ENCODE data around the gene ADRM1. TPM values are rescaled to one million over a fixed set of nuclear protein-coding genes. Genes with fewer than 3 reads are reported as not detected.

ADRM1 gene
- total RNA-seq, 2 donors from 2014 or later: 70.5 to 109 TPM

DNA sequence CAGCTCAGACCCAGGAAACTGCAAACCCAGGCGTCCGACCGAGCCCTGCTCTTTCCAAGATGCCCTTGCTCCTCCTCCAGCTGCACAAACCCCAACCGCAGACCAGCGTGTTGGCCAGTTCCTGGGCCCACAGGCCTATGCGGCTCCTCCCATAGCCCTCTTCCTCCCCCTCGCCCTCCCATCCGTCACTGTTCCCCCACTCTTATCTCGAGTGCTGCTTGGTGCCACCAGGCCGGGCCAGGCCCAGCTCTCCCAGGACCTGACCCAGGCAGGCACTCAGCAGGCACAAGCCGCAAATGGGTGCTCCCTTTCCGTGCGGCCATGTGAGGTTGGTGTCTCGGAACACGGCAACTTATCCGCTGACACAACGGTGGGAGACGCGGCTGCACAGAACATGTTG lies 28.6 kb downstream of the ADRM1 start:
- Histone ChIP-seq H3K4me1 (no peaks in the 10 kb centered on the region), H3K4me3 (no peak overlapping the region), H3K27ac (no peak overlapping the region), H3K9me3 (no peaks in the 10 kb centered on the region), H3K9ac (ENCODE audit: low read depth in 2 of 2, low read length in 2 of 2) (no peak overlapping the region), H3K36me3 (no peaks in the 10 kb centered on the region), H3K27me3 (no peaks in the 10 kb centered on the region)
- intact Hi-C loops (cut with DNase I): no loop called here
- TF ChIP-seq, protein P1, sequence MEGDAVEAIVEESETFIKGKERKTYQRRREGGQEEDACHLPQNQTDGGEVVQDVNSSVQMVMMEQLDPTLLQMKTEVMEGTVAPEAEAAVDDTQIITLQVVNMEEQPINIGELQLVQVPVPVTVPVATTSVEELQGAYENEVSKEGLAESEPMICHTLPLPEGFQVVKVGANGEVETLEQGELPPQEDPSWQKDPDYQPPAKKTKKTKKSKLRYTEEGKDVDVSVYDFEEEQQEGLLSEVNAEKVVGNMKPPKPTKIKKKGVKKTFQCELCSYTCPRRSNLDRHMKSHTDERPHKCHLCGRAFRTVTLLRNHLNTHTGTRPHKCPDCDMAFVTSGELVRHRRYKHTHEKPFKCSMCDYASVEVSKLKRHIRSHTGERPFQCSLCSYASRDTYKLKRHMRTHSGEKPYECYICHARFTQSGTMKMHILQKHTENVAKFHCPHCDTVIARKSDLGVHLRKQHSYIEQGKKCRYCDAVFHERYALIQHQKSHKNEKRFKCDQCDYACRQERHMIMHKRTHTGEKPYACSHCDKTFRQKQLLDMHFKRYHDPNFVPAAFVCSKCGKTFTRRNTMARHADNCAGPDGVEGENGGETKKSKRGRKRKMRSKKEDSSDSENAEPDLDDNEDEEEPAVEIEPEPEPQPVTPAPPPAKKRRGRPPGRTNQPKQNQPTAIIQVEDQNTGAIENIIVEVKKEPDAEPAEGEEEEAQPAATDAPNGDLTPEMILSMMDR (IDR thresholded peaks at IDR 0.05): no peak
- no peak for DNase-seq

DNA sequence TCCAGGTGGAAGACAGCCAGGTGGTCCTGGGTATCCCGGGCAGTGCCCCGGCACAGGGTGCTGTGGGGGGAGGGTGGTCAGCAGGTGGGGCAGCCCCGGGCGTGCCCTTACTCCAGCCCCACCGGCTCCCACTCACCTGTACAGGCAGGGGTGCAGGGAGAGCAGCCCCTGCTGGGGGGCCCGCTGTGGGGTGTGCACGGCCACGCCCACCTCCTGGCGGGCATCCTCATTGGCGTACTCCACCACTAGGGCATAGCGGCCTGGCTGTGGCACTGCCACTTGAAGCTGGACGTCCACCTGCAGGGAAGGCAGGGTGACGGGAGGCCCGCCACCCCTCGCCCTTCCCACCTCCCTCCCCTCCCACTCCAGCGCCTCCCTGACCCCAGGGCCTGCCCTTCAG lies 29.6 kb downstream of the ADRM1 start:
- intact Hi-C loops (cut with DNase I): no loop called here
- H3K36me3 ChIP-seq: no peaks in the 10 kb centered on the region
- TF ChIP-seq, protein P1 (IDR thresholded peaks at IDR 0.05): no peak

DNA sequence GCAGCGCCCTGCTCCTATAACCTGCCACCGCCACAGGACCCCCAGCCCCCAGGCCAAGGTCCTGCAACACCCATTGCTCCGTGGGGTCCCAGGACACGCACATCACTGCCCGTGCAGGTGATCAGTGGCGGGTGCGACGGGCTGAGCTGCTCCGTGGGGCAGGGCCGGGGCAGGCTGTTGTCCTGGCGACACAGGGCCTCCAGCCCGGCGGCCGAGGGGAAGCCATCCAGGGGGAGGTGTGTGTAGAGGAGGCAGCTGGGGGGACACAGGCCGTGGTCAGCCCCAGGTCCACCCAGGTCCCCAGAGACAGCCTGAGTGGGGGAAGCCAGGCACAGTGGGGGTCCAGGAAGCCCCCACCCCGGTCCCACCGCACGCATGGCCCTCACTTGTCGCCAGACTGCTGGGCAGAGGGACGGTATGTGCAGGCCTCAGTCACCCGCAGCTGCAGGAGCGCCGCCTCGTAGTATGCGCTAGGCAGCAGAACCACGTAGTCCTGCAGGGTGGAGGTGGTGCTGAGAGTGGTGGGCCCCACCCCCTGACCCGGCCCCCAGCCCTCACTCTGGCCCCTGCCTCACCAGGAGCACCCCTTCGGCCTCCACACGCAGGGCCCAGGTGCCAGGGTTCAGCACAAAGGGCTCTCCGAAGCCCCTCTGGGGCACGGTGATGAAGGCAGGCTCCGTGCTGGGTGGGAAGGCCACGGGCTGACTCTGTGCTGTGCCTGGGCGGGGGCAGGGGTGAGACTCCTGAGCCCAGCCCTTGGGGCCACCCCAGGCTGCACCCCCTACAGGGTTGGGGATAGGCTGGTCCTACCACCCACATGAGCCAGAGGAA lies 30.4 kb downstream of the ADRM1 start:
- Histone ChIP-seq H3K4me1 (no peaks in the 10 kb centered on the region), H3K27me3 (no peaks in the 10 kb centered on the region), H3K4me3 (no peak overlapping the region), H3K9ac (ENCODE audit: low read depth in 2 of 2, low read length in 2 of 2) (no peak overlapping the region), H3K9me3 (no peaks in the 10 kb centered on the region), H3K36me3 (no peaks in the 10 kb centered on the region), H3K27ac (no peak overlapping the region)
- no peak for DNase-seq
- TF ChIP-seq, protein P1 (IDR thresholded peaks at IDR 0.05): no peak
- intact Hi-C loops (cut with DNase I): no loop called here

More for the DNA sequence above, 29.6 kb downstream of the ADRM1 start:
- DNase-seq: no peak
- H3K4me3 ChIP-seq: no peak overlapping the region
- no peaks in the 10 kb centered on the region for H3K27me3 ChIP-seq
- H3K4me1 ChIP-seq: no peaks in the 10 kb centered on the region
- H3K27ac ChIP-seq: no peak overlapping the region
- H3K9me3 ChIP-seq: no peaks in the 10 kb centered on the region
- no peak overlapping the region for H3K9ac ChIP-seq (ENCODE audit: low read depth in 2 of 2, low read length in 2 of 2)

DNA sequence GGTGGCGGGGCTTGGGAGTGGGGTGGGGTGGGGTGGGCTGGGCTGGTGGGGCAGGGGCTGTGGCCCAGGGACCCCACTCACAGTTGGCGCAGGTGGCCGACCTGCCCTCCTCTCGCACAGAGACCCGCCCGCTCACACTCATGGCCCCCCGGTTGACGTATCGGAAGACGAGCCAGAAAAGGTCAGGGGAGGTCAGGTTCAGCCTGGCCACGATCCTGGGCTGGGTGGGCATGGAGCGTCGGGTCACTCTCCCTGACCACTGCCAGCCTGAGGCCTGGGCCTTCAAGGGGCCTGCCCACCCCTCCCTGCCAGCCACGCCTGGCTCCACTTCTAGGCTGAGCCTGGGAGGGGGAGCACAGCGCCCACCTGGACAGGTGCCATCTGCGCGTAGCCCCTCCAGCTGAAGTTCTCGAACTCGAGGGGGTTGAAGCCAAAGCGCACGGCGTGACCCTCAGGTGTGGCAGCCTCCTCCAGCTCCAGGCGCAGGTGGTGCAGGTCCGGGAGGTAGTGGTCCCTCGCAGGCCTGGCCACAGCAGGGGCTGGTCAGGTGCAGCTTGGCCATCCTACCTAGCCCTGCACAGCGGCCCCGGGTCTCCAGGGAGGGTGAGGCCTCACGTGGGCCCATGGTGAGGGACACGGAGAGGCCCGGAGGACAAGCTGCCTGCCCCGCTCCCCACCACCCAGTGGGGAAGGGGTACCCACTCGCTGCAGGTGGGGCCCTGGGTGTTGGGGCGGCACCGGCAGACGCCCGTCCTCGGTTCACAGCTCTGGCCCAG lies 31.2 kb downstream of the ADRM1 start:
- H3K4me1 ChIP-seq: no peaks in the 10 kb centered on the region
- TF ChIP-seq, protein P1 (IDR thresholded peaks at IDR 0.05): no peak
- no peaks in the 10 kb centered on the region for H3K36me3 ChIP-seq
- H3K27me3 ChIP-seq: no peaks in the 10 kb centered on the region
- H3K4me3 ChIP-seq: no peak overlapping the region
- H3K9me3 ChIP-seq: no peaks in the 10 kb centered on the region
- H3K27ac ChIP-seq: no peak overlapping the region
- H3K9ac ChIP-seq (ENCODE audit: low read depth in 2 of 2, low read length in 2 of 2): no peak overlapping the region
- intact Hi-C loops (cut with DNase I): no loop called here
- DNase-seq: no peak

DNA sequence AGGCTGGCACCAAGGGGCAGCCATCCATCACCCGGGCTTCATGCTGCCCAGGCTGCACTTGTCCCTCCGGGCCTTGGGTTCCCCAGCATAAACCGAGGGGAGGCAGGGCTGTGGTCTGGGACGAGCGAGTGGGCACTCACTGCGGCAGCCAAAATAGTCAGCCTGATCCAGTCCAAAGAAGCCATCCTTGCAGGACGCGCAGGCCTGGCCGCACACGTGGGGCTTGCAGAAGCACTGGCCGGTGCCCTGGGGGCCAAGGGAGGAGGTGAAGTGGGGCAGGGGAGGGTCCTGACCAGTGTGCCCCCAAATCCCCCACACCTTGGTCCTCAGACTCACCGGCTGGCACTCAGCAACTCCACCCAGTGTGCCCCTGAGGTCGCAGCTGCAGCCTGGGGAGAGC lies 32.1 kb downstream of the ADRM1 start:
- no peak for DNase-seq
- Histone ChIP-seq H3K36me3 (no peaks in the 10 kb centered on the region), H3K4me1 (no peaks in the 10 kb centered on the region), H3K4me3 (no peak overlapping the region), H3K9me3 (no peaks in the 10 kb centered on the region), H3K27me3 (no peaks in the 10 kb centered on the region), H3K9ac (ENCODE audit: low read depth in 2 of 2, low read length in 2 of 2) (no peak overlapping the region), H3K27ac (no peak overlapping the region)
- intact Hi-C loops (cut with DNase I): no loop called here
- TF ChIP-seq, protein P1 (IDR thresholded peaks at IDR 0.05): no peak

All from colonic mucosa (tissue), 4 donors.